A673 (cell line): ENCODE measurements around the gene CMYA5. TPM values are rescaled to one million over a fixed set of nuclear protein-coding genes. Genes with fewer than 3 reads are reported as not detected.

Source experiments
- BruUV-seq: library from RNA; stranded (reverse); fragments of 400-500 nt; replicated peaks from 2 replicates; lab custom pipeline; 2021; lab: Mats Ljungman, UMichigan
- CTCF ChIA-PET: fragments of 300-600 bp; sonication (Branson Sonifier 250); formaldehyde crosslinking; loops from one replicate; lab custom pipeline; 2022; ENCODE audit warnings: antibody characterized with exemption; lab: Charles Lee
- POLR2A ChIA-PET: fragments of 300-600 bp; sonication (Branson Sonifier 250); formaldehyde crosslinking; loops from one replicate; lab custom pipeline; 2022; ENCODE audit warnings: antibody characterized with exemption; ENCODE audit not compliant: low non-redundant PET; lab: Charles Lee
- DNase-seq: peaks from one replicate; pipeline ENCODE4 v3.0.0-alpha.2; 2015; ENCODE audit warnings: low spot score
- H3K27ac ChIP-seq: fragments of 200-600 bp; sonication (generic); 2 replicates; pipeline ENCODE4 v1.5.1; 2016; ENCODE audit warnings: mixed run types, low read depth, mild to moderate bottlenecking, mixed read lengths, antibody characterized with exemption, low read length; ENCODE audit not compliant: poor library complexity, severe bottlenecking
- H3K27me3 ChIP-seq: fragments of 200-600 bp; sonication (generic); replicated peaks from 2 replicates; pipeline ENCODE4 v1.6.1; 2017; ENCODE audit warnings: mixed run types, low read depth, mild to moderate bottlenecking, mixed read lengths, antibody characterized with exemption, low read length; ENCODE audit not compliant: insufficient read depth, poor library complexity
- H3K36me3 ChIP-seq: fragments of 200-600 bp; sonication (generic); 2 replicates; pipeline ENCODE4 v1.6.1; 2016; ENCODE audit warnings: mixed run types, mild to moderate bottlenecking, mixed read lengths, antibody characterized with exemption, low read length; ENCODE audit not compliant: insufficient read depth, poor library complexity, severe bottlenecking
- H3K4me1 ChIP-seq: fragments of 200-600 bp; sonication (generic); 2 replicates; pipeline ENCODE4 v1.6.1; 2017; ENCODE audit warnings: mixed run types, mild to moderate bottlenecking, mixed read lengths, antibody characterized with exemption, low read length; ENCODE audit not compliant: insufficient read depth, poor library complexity, severe bottlenecking
- H3K4me3 ChIP-seq: fragments of 200-600 bp; sonication (generic); 2 replicates; pipeline ENCODE4 v1.5.1; 2016; ENCODE audit warnings: low read depth, mixed run types, mild to moderate bottlenecking, mixed read lengths, low read length; ENCODE audit not compliant: poor library complexity, severe bottlenecking
- H3K9me3 ChIP-seq: fragments of 200-600 bp; sonication (generic); 2 replicates; pipeline ENCODE4 v1.6.1; 2016; ENCODE audit warnings: mixed run types, low read depth, mild to moderate bottlenecking, mixed read lengths, antibody characterized with exemption, low read length; ENCODE audit not compliant: poor library complexity, severe bottlenecking
- EZH2 ChIP-seq: fragments of 200-600 bp; sonication (generic); IDR thresholded peaks from 2 replicates; pipeline ENCODE4 v1.6.1; 2017; ENCODE audit warnings: borderline replicate concordance, low read depth, mild to moderate bottlenecking, mixed read lengths, antibody characterized with exemption, low read length; ENCODE audit not compliant: poor library complexity, severe bottlenecking
- intact Hi-C: fragments of 100-400 bp; cut with micrococcal nuclease; formaldehyde crosslinking; loops from one replicate; pipeline ENCODE4 v1.10.0; 2022; ENCODE audit not compliant: unreplicated experiment
- total RNA-seq: library from RNA; stranded (reverse); gene quantifications from 2 replicates; pipeline ENCODE4 v1.2.3, GENCODE V29; 2021
- TF ChIP-seq, protein P1 (sequence below): fragments of 300-800, 200-600 bp; sonication (generic); conservative IDR thresholded peaks from 2 replicates; pipeline ENCODE4 v1.5.1; 2017; ENCODE audit warnings: low read depth, mild to moderate bottlenecking, antibody characterized with exemption, low read length, moderate library complexity, mixed read lengths

Gene CMYA5
- total RNA-seq, 1 experiment from 2014 or later = 0.41 TPM

DNA sequence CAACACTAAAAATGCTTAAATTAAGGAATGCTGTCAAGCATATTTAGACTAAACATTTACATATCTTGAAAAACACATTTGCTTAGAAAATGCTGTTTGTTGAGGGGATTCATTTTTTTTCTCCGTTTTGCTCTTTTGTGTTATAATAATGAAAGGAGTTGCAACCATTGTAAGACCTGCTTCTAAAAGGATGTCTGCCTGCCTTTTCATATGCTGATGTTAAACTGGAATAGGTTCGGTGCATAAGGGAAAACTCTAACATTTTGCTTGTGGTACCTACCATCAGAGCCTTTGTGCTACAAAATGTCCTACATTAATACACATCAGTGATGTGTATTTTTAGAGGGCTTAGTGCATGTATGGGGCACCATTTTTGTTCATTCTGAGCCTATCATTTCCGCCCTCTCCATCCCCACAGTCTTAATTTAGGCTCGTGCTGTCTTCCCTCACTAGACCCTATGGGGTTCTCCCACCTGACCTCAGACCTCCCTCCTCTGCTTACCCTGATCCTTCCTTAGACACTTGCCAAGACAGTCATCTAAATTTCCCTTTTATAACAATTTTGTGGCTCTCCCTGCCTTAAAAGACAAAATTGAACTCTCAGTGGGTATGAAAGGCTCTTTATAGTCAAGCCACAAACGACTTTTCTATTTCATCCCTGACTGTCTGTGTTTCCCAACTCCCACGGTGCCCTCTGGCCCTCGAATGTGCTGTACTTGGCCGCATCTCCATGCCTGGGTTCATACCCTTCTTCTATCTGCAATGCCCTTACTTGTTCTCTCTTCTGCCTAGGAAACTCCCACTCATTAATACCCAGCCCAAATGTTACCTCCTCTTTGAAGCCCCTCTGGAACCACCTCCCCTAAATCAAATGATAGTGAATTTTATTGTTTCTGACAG lies 61.2 kb downstream of the CMYA5 start:
- ChIA-PET CTCF (no interaction called here), POLR2A (no interaction called here)
- Histone ChIP-seq H3K4me1 (no peaks in the 10 kb centered on the region), H3K36me3 (no peaks in the 10 kb centered on the region), H3K9me3 (no peaks in the 10 kb centered on the region), H3K27me3 (no peaks in the 10 kb centered on the region), H3K4me3 (no peak overlapping the region), H3K27ac (no peak overlapping the region)
- BruUV-seq = no TSS peak
- DNase-seq = no peak
- intact Hi-C loops = no loop called here
- TF ChIP-seq, protein P1, sequence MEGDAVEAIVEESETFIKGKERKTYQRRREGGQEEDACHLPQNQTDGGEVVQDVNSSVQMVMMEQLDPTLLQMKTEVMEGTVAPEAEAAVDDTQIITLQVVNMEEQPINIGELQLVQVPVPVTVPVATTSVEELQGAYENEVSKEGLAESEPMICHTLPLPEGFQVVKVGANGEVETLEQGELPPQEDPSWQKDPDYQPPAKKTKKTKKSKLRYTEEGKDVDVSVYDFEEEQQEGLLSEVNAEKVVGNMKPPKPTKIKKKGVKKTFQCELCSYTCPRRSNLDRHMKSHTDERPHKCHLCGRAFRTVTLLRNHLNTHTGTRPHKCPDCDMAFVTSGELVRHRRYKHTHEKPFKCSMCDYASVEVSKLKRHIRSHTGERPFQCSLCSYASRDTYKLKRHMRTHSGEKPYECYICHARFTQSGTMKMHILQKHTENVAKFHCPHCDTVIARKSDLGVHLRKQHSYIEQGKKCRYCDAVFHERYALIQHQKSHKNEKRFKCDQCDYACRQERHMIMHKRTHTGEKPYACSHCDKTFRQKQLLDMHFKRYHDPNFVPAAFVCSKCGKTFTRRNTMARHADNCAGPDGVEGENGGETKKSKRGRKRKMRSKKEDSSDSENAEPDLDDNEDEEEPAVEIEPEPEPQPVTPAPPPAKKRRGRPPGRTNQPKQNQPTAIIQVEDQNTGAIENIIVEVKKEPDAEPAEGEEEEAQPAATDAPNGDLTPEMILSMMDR = no peak
- no peak for TF ChIP-seq EZH2

DNA sequence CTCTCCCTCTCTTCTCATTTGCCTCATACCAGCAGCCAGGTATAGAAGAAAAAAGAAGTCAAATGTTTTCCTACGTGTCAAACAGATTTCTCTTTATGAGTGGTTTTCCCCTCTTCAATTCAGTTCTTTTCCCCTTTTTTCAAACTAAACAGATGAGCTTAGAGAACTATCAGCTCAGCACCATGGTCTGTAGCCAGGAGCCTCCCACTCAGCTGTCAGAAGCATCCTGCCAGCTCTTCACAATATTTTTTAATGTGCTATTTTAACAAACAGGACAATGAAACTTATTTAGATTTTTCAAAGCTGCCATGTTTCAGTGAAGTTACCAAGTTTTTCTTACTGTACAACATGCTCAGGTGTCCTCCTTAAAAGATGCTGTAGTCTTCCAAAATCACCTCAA lies 63.5 kb downstream of the CMYA5 start:
- Histone ChIP-seq H3K27me3 (no peaks in the 10 kb centered on the region), H3K4me1 (no peaks in the 10 kb centered on the region), H3K9me3 (no peaks in the 10 kb centered on the region), H3K4me3 (no peak overlapping the region), H3K27ac (no peak overlapping the region), H3K36me3 (no peaks in the 10 kb centered on the region)
- CTCF ChIA-PET = interaction anchor here (0.6 kb wide), 1 partner anchor 199 kb away, joined by 4 read pairs; no protein-coding TSS in a partner anchor
- POLR2A ChIA-PET = no interaction called here
- no TSS peak for BruUV-seq
- DNase-seq = no peak
- TF ChIP-seq, protein P1 = no peak
- no peak for TF ChIP-seq EZH2
- intact Hi-C loops = no loop called here

DNA sequence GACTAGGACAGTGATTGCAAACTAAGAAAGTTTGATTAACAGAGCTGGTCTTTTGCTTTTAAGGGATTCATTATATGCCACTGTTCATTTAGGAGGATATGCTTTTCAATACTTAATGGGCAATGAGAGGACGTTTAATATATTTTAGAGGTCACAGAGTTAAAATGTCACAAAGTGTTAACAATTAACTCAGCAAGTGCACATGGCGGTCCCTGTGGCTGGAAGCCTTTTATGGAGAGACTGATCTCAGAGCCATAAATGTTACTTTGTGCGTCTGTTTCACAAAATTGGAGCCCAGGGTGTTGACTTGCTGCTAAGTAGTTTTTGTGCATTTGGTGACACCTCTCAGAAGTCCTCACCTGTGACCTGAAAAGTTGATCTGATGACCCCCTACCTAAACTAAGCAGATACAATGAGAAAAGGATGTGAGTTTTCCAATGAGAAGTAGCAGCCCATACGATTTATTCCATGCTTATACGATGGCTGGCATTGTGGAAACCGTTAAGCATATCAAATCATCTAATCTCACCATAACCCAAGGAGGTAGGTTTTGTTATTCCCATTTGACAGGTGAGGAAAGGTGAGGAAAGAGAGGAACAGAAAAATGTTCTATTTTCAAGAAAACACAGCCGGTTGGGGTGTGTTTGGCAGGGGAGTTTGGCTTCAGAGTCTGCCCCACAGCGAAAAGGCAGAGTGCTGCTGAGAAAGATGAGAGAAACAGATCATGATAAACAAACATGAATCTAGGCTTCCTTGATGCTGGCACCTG lies 64.4 kb downstream of the CMYA5 start:
- ChIA-PET POLR2A (no interaction called here), CTCF (no interaction called here)
- Histone ChIP-seq H3K27me3 (no peaks in the 10 kb centered on the region), H3K27ac (no peak overlapping the region), H3K9me3 (no peaks in the 10 kb centered on the region), H3K4me1 (no peaks in the 10 kb centered on the region), H3K4me3 (no peak overlapping the region), H3K36me3 (no peaks in the 10 kb centered on the region)
- no peak for TF ChIP-seq EZH2
- TF ChIP-seq, protein P1 = no peak
- DNase-seq = no peak
- intact Hi-C loops = no loop called here
- no TSS peak for BruUV-seq
